CD4-positive, alpha-beta T cell treated with Interleukin-4 for 1 hour (primary cell): ENCODE data around the gene PANK1.
A peak's percentile ranks its signal among the peaks of the same experiment; 100 is the strongest.
"Not testable (repeated sequence)": the region's sequence is repeated elsewhere in the genome, so short reads cannot be mapped to it uniquely, and the experiment has no call there.

Experiments used
- DNase-seq, 2 donors: peaks; one replicate each; pipeline ENCODE4 v3.0.0-alpha.2; 2020 to 2022

PANK1 gene

DNA sequence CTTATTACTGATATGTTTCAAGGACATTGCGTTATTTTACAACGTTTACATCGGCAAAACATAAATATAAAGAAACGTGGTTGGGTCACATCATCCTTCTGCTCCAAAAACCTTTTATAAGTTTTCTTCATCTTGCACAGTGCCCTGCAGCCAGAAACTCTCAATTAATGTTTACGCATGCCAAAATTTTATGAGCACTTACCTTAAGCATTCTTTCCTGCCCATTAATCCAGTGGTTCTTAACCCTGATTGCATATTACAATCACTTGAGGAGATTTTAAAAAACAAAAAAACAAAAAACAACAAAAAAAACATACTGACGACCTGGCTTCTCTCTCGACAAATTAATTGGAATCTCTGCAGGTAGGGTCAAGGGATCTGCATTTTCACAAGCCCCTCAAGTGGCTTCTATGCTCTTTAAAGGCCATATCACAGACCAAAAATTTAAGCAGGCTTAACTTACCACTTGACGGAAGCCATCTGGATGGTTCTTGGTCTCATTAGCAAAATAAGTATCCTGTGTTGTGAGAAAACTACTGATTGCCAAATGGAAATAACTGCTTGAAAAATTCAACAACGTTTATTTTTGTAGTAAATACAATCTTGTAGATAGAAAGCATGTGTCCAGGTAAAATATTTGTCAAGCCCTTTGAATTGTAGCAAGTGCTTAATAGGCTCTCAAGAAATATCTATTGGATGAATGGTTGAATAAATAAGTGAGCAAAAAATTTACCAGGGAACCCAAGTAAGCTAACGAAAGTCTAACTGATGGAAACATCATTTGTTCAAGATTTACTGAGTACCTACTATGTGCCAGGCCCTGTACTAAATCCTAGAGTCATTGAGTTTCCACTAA is 78.7 kb downstream of the PANK1 start:
- DNase-seq: no peak

DNA sequence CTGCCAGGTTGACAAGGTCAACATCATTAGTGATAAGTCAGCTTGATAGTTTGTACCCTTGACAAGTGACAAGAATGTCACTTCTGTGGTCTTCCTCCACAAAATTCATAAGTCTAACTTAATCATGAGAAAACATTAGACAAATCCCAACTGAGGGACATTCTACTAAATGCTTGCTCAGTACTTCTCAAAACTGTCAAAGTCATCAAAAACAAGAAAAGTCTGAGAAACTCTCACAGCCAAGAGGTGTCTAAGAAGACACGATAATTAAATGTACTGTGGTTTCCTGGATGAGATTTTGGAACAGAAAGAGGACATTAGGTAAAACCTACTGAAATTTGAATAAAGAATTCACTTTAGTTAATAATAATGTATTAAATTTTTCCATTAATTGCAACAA is 79.9 kb downstream of the PANK1 start:
- DNase-seq: no peak

DNA sequence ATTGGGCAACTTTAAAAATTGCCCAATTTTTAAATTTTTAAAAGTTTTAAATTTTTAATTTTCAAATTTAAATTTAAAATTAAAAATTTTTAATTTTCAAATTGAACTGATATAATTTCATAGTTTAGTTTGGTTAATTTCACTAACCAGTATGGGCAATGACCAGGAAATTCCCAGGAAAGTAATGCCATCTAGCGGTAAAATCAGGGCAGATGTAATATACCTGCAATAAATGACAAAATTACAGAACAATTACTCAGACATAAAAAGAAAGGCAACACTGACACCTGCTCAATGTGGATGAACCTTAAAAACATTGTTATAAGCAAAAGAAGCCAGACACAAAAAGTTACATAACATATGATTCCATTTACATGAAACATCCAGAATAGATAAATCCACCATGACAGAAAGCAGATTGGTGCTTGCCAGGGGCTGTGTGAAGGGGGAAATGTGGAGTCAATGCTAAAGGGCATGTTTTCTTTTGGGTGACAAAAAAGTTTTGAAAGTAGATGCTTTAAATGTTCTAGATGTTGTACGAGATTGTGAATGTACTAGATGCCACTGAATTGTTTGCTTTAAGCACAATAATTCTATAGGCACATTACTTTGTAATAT is 81.1 kb downstream of the PANK1 start:
- peak in 1 of 2 donors; percentile 68 for DNase-seq

DNA sequence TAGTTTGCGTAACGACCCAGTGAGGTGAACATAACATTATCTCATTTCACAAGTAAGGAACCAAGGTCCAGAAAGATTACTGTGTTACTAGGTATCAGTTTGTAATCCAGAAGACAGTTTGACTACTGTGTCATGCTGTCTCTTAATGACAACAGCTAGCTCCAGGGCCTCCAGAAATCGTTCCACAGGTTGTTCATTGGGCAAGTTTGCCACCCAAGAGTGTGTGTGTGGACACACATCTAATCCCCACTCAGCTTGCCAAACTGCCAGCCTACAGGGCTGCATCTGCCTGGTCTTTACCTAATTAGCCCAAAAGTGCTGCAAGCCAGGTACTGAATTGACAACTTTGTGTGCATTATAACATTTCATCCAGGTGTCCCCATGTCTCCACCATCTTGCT is 81.7 kb downstream of the PANK1 start:
- no peak for DNase-seq

DNA sequence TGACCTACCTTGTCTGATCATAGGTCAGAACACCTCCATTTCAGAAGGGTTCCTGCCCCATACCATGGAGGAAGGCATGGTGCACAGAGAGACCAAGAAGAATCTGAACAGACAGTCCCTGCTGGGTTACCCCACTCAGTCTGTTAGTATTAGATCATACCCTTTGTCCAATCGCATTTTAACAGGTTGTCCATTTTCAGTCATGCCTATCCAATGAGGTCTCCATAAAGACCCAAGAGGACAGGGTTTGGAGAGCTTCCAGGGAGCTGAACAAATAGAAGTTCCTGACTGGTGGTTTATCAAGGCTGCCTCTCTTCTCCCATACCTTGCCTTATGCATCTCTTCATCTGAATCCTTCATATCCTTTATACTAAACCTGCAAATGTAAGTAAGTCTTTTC is 88.4 kb downstream of the PANK1 start:
- DNase-seq: no peak

DNA sequence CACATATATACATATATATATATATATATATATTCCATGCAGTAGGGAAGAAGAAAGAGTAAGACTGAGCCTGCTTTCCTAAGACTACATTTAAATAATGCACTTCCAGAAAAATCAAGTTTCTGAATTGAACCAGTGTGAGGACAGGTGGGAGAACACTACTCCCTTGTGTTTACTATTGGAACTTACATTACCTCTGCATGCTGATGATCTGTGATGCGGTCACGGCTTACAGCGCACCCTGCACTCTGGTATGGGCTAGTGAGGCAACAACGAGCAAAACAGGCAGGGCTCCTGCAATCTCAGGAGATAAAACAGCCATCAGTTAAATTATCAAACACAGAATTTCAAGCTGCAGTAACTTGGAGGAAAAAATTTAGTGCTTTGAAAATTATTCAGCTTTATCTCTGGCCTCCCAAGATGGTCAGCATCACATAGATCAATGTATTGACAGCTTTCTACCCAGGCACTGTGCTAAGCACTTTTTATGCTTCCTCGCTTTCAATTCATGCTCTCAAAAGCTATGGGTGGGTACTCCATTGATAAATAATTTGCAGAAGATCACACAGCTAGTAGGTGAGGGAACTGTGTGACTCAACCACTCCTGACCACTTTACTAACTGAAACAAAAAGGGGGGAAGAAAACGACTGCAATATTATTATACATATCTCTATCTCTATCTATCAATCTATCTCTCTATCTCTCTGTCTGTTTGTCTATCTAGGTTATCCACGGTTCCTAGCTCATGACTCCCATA is 89.2 kb downstream of the PANK1 start:
- DNase-seq: no peak

DNA sequence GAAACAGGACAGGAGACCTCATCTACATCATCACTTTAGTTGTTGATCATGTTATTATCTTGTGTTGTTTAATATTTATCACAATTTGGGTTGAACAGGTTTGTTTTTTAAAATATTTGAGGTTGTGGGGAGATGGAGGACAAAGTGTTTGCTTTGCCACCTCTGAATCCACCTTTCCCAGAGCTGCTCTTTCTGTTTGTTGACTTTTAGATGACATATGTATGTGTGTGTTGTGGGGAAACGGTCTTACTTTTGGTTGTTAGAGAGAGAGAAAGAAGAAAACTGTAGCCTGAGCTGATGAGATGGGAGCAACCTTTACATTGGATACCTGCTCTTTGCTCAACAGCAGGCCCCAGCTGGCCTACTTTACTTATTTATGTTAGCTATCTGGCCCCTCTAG is 90.6 kb downstream of the PANK1 start:
- DNase-seq: no peak

DNA sequence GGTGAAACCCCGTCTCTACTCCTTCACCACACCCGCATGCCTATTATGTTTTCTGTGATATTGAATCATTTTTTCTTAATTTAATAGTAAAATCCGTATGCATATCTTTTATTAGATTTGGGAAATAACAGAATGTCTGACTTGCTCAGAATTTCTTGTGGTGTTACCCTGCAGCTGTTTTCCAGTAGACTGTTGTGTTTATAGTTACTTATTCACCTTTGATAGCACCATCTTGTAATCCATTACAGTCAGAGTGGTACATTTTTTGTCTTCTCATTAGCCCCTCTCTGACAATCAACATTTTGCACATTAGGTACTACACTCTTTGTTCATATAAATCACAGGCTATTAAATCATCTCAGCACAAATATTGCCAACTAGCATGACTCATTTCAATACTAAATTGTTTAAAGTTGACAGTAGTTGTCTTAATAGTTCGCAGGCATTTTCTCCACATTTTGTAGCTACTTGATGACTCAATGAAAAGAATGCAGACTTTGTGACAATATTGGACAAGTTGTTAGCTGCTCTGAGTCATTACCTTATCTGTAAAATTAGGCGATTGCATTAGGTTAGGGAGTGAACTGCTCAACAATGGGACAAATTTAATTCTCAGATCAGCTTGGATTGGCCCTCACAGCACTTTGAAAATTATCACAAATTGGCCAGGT is 91.8 kb downstream of the PANK1 start:
- no peak for DNase-seq

DNA sequence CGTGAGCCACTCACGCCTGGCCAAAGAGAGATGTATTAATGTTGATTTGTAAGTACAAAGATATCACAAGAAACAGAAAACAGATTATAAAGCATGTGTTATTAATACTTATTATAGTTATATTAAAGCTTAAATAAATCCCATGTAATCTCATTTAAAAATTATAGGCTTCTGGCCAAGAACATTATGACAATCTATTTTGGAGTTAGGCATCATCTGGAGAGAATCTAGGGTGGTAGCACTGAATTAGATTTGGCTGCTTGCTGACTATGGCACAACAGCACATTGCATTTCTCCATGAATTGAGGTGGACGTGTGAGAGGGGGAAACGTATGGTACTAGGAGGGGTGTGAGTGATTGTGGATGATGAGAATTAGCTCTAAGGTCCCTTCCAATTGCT is 92.8 kb downstream of the PANK1 start:
- no peak for DNase-seq

DNA sequence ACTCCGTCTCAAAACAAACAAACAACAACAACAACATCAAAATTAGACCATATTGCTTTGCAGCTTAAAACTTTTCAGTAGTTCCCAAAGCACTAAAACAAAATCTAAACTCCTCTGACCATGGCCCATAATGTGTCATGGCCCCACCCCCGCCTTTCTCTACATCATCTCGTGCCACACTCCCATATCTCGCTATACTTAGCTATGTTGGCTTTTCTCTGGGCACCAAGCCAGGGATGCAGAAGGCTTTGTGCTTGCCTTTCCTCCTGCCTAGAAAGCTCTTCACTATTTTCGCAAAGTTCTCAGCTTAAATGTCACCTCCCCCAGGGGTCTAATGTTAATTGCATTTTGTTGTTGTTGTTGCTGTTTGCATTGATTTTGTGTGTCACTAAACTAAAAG is 94.5 kb downstream of the PANK1 start:
- no peak for DNase-seq

DNA sequence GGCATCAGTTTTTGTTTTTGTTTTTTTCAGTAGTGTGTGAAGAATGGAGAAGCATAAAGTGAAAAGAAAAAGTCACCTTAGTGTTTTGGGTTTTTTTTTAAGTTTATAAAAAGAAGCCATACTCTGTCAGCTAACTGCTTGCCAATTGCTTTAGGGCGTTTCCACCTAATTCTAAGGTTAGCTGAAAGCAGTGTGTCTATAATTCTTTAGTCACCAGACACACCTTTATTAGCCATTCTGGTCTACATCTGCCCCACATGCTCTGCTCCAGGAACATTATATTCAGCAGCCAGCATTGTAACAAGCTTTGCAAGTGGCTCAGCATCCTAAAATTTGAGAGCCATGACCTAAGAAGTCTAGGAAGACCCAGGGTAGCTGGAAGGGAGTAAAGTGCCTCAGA is 95.5 kb downstream of the PANK1 start:
- DNase-seq: no peak

DNA sequence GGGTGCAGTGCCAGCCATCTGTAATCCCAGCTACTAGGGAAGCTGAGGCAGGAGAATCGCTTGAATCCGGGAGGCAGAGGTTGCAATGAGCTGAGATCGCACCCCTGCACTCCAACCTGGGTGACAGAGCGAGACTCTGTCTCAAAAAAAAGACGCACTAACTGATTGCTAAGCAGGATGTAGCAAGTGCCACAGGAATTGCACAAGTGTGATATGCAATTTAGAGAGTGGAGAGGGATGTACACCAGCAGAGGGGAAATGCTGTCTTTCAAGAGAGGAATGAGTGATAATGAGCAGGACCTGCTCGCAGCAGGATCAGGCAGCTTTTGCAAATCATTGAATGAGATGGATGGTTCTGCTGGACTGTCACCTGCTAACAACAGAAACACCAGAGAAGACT is 96.4 kb downstream of the PANK1 start:
- DNase-seq: no peak

DNA sequence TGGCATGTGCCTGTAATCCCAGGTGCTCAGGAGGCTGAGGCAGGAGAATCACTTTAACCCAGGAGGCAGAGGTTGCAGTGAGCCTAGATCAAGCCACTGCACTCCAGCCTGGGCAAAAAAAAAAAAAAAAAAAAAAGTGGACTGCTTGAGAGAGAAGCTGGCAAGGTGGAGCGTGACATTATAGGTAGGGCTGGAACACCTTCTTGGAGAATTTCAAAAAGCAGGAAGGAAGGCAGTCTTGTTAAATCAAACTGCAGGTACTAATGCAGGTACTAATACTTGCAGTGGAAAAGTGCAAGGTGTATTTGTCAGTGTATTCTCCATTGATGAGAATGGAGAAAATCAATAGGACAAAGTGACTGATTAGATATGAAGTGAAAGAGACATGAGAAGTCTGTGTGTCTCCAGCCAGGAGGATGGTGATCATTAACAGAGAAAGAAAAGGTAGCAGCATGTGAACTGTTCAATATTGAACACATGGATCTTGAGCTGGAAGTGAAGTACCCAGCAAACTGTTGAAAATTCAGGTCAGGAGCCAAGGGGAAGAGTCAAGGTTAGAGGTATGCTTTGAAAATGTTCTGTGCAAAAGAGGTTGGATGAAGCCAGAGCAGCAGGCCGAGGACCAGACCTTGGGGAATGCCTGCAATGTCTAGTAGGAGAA is 97.1 kb downstream of the PANK1 start:
- no peak for DNase-seq

DNA sequence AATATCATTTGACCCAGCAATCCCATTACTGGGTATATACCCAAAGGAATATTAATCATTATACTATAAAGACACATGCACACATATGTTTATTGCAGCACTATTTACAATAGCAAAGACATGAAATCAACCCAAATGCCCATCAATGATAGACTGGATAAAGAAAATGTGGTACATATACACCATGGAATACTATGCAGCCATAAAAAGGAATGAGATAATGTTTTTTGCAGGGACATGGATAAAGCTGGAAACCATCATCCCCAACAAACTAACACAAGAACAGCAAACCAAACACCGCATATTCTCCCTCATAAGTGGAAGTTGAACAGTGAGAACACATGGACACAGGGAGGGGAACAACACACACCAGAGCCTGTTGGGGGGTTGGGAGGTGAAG is 98.4 kb downstream of the PANK1 start:
- not testable (repeated sequence) for DNase-seq

DNA sequence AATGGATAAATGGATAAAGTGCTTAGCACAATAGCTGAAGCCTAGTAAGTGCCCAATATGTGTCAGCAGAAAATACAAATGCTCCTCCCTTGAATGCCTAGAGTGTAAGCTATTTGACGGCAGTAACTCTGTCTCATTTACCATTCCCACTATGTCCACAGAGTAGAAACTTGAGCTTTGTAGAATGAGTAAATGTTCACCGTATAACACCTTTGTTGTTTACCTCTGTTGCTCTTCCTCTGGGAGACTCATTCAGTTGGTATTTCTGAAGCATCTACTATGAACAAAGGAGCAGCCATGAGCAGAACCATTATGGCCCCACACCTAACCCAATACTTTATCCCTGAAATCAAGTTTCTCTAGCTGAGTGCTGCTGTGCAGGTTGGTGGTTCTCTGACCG is 101.2 kb downstream of the PANK1 start:
- no peak for DNase-seq

DNA sequence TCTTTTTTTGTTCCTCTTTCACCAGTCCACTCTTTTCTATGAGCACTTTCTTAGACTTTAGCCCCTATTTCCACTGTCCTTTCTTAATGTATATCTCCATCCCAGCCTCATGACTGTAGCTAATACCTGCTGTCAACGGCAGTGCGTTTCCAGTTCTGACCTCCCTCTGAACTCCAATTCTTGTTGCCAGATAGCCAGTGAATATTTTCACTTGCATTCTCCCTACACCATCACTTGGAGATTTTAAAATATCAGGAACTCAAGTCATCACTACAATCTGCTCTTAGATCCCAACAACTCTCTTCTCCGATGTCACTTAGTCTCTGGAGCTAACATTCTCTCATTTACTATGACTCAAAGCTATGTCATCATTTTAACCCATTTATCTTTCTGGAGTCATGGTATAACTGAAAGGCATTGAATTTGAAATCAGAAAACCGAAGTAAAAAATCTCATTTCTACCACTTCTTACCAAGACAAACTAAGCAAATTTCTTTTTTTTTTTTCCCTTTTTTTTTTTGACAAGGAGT is 104.6 kb downstream of the PANK1 start:
- DNase-seq: no peak

DNA sequence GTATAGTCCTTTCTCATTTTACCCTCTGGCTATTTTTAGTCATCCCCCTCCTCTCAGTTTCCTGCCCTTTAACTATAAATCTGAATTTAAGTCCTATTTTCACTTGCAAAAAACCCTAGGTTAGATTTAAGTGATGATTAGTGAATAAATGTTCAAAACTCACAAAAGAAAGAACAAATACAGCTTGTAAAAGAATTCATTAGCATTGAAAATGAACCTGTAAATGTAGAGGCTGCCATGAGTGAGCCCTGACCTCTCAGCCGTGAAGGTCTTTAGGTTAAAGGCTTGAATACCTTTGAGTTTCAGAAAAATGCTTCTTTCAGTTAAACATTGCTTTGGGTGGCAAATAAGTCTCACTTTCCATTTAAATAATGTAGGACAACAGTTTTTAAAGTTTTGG is 107.7 kb downstream of the PANK1 start:
- DNase-seq: no peak

DNA sequence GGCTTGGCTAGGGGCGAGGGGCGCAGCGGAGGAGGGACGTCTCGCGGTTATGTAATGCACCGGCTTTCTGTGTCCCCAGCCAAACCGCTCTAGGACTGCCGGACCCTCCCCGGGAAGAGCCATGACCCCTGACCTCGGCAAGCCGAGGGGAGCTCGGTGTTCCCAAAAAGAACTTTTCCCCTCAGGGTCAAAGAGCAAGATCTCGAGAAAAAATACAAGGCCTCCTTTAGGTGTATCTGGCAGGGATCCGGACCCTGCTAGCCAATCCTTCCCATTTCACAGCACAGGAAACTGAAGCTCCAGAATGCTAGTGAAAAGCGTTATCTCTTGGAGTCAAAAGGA is 109.1 kb downstream of the PANK1 start:
- no peak for DNase-seq

DNA sequence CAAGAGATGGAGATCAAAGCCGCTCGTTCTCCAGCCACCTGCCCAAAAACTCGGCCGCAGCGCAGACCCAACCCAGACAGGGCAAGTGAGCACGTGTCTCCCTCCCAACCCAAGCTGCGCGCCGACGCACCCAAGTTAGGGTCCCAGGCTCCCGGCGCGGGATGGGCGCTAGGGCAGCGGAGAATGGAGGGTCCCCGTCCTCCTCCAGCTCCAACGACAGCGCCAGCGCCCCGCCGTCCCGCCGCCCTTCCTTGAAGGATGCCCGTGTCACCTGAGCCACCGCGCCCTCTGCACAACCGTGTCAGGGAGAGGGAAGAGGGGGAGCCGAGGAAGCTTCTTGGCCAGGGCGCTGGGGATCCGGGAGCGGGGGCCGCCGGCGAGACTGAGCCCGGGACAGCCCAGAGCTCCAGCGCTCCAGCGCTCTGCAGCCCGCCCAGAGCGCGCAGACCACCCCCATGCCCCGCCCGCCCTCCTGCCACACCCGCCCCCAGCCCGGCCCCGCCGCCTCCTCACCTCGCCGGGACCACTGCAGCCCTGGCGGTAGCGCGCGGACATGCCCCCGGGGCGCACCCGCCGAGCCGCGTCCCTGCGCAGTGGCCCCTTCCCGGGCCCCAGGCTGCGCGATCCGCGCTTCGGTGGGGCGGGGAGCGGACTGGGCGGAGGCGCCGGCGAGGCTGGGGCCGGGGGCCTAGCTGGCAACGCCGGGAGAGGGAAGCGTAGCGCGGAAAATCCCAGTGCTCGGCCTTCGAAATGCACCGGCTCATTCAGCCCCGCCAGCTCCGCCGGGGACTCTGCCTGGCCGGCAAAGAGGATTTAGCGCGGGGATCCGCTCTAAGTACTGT is 109.7 kb downstream of the PANK1 start, which contains the start of gene SLC16A12:
TSS of gene SLC16A12 (minus strand) at position 424 of the 842 bp plus-strand sequence. CDS start 73,016 bp downstream, outside the sequence.
- no peak for DNase-seq

DNA sequence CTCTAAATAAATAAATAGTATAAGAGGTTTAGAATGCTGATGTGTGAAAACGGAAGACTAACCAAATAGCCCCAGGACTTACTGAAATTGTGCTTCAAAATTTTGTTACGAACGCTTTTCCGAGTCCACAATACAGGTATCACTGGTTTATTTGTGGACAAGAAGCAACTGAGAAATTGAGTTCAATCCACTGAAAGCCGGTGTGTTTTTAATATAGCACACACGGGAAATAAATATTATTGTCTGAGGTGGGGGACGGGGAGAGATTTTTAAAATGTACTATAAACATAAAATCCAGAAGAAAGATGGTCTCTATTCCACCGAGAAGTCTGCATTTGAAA is 110.2 kb downstream of the PANK1 start:
- DNase-seq: no peak
